Measurements from ENCODE around the gene YIPF4. TPM values are rescaled to one million over a fixed set of nuclear protein-coding genes. Genes with fewer than 3 reads are reported as not detected.
A peak's percentile ranks its signal among the peaks of the same experiment; 100 is the strongest.
"Not testable (repeated sequence)": the region's sequence is repeated elsewhere in the genome, so short reads cannot be mapped to it uniquely, and the experiment has no call there.

YIPF4 gene
- total RNA-seq, 1 donor from 2014 or later = 43.4 TPM

DNA sequence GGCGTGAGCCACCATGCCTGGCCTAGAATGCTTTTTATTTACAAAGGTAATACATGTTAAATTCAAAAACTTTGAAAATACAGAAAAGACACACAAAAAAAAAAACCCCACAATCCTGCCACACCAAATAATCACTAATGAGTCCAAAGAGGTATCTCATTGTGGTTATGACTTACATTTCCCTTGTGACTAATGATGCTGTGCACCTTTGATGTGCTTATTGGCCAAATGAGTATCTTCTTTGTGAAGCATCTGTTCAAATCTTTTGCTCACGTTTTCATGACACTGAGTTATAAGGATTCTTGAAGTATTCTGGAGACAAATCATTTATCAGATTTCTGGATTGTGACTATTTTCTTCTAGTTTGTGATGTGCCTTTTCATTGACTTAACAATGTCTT lies 6.6 kb upstream of the YIPF4 start:
- Mint-ChIP-seq H3K9me3 (no peaks in the 10 kb centered on the region), H3K36me3 (no peaks in the 10 kb centered on the region)

GRCh38 chr2:32272279-32272678 lies 5.4 kb upstream of the YIPF4 start:
- Mint-ChIP-seq H3K36me3 (no peaks in the 10 kb centered on the region), H3K9me3 (no peaks in the 10 kb centered on the region), H3K4me3 (no peak overlapping the region), H3K4me1 (peaks cover 3% of the 10 kb centered on the region), H3K27ac (no peak overlapping the region), H3K27me3 (ENCODE audit: low read depth) (peaks cover 34% of the 10 kb centered on the region)
- TF ChIP-seq CTCF (IDR thresholded peaks at IDR 0.05; ENCODE audit: unreplicated experiment) = no peak
- no peak for DNase-seq (ENCODE audit: low spot score in 2 of 2, unreplicated experiment in 2 of 2)

More for the DNA sequence above, 6.6 kb upstream of the YIPF4 start:
- no peak for DNase-seq (ENCODE audit: low spot score in 2 of 2, unreplicated experiment in 2 of 2)
- Mint-ChIP-seq H3K27ac (no peak overlapping the region), H3K27me3 (ENCODE audit: low read depth) (peaks cover 39% of the 10 kb centered on the region), H3K4me3 (no peak overlapping the region), H3K4me1 (no peaks in the 10 kb centered on the region)
- no peak for TF ChIP-seq CTCF (IDR thresholded peaks at IDR 0.05; ENCODE audit: unreplicated experiment)

DNA sequence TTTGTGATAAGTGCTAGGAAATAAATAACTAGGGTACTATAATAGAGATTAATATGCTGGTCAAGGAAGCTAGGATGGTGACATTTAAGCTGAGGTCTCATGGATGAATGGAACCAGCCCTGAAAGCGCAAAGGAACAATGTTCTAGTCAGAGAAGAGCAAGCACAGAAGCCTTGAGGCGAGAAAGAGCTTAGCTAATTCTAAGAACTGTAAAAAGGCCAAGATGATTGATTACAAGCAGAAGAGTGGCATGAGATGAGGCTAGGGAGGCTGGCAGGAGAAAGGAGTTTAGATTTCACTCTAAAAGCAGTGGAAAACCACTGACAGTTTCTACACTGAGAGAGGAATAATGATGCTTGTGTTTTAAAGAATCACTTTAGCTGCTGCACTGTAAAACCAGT lies 3.4 kb upstream of the YIPF4 start:
- no peak for TF ChIP-seq CTCF (IDR thresholded peaks at IDR 0.05; ENCODE audit: unreplicated experiment)
- Mint-ChIP-seq H3K27me3 (ENCODE audit: low read depth) (peaks cover 25% of the 10 kb centered on the region), H3K4me3 (no peak overlapping the region), H3K9me3 (no peaks in the 10 kb centered on the region), H3K27ac (no peak overlapping the region), H3K4me1 (peaks cover 16% of the 10 kb centered on the region), H3K36me3 (no peaks in the 10 kb centered on the region)
- DNase-seq (ENCODE audit: low spot score in 2 of 2, unreplicated experiment in 2 of 2) = no peak

- not testable (repeated sequence) for H3K36me3 Mint-ChIP-seq; H3K27ac Mint-ChIP-seq; H3K9me3 Mint-ChIP-seq; DNase-seq (ENCODE audit: low spot score in 2 of 2, unreplicated experiment in 2 of 2); H3K4me3 Mint-ChIP-seq
- Mint-ChIP-seq H3K27me3 (ENCODE audit: low read depth) (peaks cover 16% of the 10 kb centered on the region), H3K4me1 (peaks cover 16% of the 10 kb centered on the region)
Measured at GRCh38 chr2:32275790-32276189, 1.9 kb upstream of the YIPF4 start.

DNA sequence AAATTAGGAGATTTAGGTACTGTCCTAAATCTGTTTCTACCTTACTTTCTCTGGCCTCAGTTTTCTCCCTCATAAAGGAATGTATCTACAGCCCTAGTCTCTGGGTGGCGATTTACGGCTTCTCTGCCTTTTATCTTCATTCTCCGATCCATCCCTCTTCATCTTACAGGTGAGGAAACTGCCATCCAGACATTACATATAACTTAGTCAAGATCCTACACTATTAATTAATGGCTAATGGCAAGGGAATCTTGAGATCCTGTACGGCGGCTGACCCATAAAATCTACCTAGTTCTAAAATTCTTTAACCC lies 386 bp upstream of the YIPF4 start:
- peak overlapping the region; percentile 87 for H3K4me3 Mint-ChIP-seq
- H3K9me3 Mint-ChIP-seq = no peaks in the 10 kb centered on the region
- H3K36me3 Mint-ChIP-seq = peaks cover 10% of the 10 kb centered on the region
- H3K4me1 Mint-ChIP-seq = peaks cover 16% of the 10 kb centered on the region
- no peak for DNase-seq (ENCODE audit: low spot score in 2 of 2, unreplicated experiment in 2 of 2)
- TF ChIP-seq CTCF (IDR thresholded peaks at IDR 0.05; ENCODE audit: unreplicated experiment) = no peak
- peak overlapping the region; percentile 98 for H3K27ac Mint-ChIP-seq
- peaks cover 11% of the 10 kb centered on the region for H3K27me3 Mint-ChIP-seq (ENCODE audit: low read depth)

GRCh38 chr2:32278478-32278853 lies 762 bp downstream of the YIPF4 start:
- H3K4me1 Mint-ChIP-seq = peaks cover 16% of the 10 kb centered on the region

More at GRCh38 chr2:32278478-32278853, 762 bp downstream of the YIPF4 start:
- Mint-ChIP-seq H3K4me3 (peak overlapping the region; percentile 87), H3K27ac (peak overlapping the region; percentile 94), H3K9me3 (no peaks in the 10 kb centered on the region), H3K36me3 (peaks cover 15% of the 10 kb centered on the region), H3K27me3 (ENCODE audit: low read depth) (peaks cover 7% of the 10 kb centered on the region)
- no peak for DNase-seq (ENCODE audit: low spot score in 2 of 2, unreplicated experiment in 2 of 2)
- no peak for TF ChIP-seq CTCF (IDR thresholded peaks at IDR 0.05; ENCODE audit: unreplicated experiment)

Data from mesothelial cell of epicardium (in vitro differentiated cells).